Measurements from ENCODE around the gene TOMT.

The TOMT gene

DNA sequence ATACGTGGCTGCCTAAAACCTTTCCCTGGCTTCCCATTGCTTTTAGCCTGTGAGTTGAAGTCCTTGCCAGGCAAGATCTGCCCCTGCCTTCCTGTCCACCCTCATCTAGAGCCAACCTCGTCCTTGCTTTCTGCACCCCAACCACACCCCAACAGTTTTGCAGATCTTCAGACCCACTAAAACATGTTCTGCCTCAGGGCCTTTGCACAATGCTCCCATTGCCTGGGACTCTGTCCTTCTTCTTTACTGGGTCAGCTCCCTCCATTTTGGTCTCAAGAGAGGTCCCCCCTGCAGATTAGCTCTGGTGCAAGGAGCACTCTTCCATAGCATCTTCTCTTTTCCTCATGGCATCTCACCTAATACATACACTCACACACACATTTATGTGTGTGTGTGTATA, 15.2 kb downstream of the TOMT start:
- Histone ChIP-seq H3K4me1 (ENCODE audit: control insufficient read depth in 1 of 2, insufficient read depth in 1 of 2, low read depth in 1 of 2, low read length in 1 of 2) (peaks cover 72 to 75% of the 10 kb centered on the region in 2 experiments), H3K36me3 (no peaks in the 10 kb centered on the region), H3K27me3 (no peaks in the 10 kb centered on the region), H3K27ac (peak overlapping the region; percentile 98), H3K4me3 (ENCODE audit: low read depth in 1 of 2, low read length in 1 of 2) (no peak overlapping the region), H3K9me3 (no peaks in the 10 kb centered on the region)
- TF ChIP-seq, protein P1, sequence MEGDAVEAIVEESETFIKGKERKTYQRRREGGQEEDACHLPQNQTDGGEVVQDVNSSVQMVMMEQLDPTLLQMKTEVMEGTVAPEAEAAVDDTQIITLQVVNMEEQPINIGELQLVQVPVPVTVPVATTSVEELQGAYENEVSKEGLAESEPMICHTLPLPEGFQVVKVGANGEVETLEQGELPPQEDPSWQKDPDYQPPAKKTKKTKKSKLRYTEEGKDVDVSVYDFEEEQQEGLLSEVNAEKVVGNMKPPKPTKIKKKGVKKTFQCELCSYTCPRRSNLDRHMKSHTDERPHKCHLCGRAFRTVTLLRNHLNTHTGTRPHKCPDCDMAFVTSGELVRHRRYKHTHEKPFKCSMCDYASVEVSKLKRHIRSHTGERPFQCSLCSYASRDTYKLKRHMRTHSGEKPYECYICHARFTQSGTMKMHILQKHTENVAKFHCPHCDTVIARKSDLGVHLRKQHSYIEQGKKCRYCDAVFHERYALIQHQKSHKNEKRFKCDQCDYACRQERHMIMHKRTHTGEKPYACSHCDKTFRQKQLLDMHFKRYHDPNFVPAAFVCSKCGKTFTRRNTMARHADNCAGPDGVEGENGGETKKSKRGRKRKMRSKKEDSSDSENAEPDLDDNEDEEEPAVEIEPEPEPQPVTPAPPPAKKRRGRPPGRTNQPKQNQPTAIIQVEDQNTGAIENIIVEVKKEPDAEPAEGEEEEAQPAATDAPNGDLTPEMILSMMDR (IDR thresholded peaks at IDR 0.05): no peak

GRCh38 chr11:72122607-72123006, 16.9 kb downstream of the TOMT start:
- Histone ChIP-seq H3K9me3 (no peaks in the 10 kb centered on the region), H3K4me3 (ENCODE audit: low read depth in 1 of 2, low read length in 1 of 2) (no peak overlapping the region), H3K27ac (no peak overlapping the region), H3K36me3 (no peaks in the 10 kb centered on the region), H3K4me1 (ENCODE audit: control insufficient read depth in 1 of 2, insufficient read depth in 1 of 2, low read depth in 1 of 2, low read length in 1 of 2) (peaks cover 55 to 59% of the 10 kb centered on the region in 2 experiments), H3K27me3 (no peaks in the 10 kb centered on the region)
- TF ChIP-seq, protein P1 (IDR thresholded peaks at IDR 0.05): no peak

DNA sequence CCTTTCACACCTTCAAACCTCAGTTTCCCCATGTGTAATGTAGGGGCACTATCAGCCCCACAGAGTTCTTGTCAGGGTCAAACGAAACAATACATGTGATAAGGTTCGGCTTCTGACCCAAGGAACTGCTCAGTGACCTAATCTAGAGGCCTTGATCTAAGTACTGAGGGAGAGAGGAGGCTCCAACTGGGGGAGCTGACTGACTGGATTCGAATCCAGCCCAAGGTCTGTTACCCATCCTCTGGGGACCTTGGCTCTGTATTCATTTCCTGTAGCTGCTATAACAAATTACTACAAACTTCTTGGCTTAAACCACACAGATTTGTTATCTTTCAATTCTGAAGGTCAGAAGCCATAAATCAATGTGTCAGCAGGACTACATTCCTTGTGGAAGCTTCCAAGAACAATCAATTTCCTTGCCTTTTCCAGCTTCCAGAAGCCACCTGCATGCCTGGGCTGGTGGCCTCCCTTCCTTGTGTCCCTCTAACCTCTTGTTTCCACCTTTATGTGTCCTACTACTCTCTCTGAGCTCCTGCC, 17.5 kb downstream of the TOMT start:
- peak overlapping the region; percentile 66 for H3K27ac ChIP-seq
- no peaks in the 10 kb centered on the region for H3K27me3 ChIP-seq
- no peaks in the 10 kb centered on the region for H3K9me3 ChIP-seq
- H3K4me1 ChIP-seq (ENCODE audit: control insufficient read depth in 1 of 2, insufficient read depth in 1 of 2, low read depth in 1 of 2, low read length in 1 of 2): peaks cover 49 to 53% of the 10 kb centered on the region in 2 experiments
- TF ChIP-seq, protein P1 (IDR thresholded peaks at IDR 0.05): no peak
- H3K4me3 ChIP-seq (ENCODE audit: low read depth in 1 of 2, low read length in 1 of 2): no peak overlapping the region
- H3K36me3 ChIP-seq: no peaks in the 10 kb centered on the region

DNA sequence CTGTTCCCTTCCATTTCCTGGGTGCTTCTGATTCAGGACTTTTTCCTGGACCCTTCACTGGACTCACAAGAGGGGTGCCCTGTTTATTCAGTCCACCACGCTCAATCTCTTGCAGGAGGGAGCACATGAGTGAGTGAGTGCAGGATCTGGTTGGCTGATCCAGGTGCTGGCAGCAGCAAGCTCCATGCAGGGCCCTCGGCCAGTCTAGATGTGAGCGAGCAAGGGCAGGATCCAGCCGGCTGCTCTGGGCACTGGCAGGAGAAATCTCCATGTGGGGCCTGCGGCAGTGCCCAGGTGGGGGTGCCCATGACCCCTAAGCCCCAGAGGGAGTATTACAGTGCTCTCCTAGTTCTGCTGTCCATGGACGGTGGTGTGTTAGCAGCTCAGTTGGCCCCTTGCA, 18.3 kb downstream of the TOMT start:
- TF ChIP-seq, protein P1 (IDR thresholded peaks at IDR 0.05): no peak
- no peaks in the 10 kb centered on the region for H3K9me3 ChIP-seq
- H3K27ac ChIP-seq: peak overlapping the region; percentile 66
- no peaks in the 10 kb centered on the region for H3K27me3 ChIP-seq
- no peaks in the 10 kb centered on the region for H3K36me3 ChIP-seq
- no peak overlapping the region for H3K4me3 ChIP-seq (ENCODE audit: low read depth in 1 of 2, low read length in 1 of 2)
- peaks cover 45 to 52% of the 10 kb centered on the region in 2 experiments for H3K4me1 ChIP-seq (ENCODE audit: control insufficient read depth in 1 of 2, insufficient read depth in 1 of 2, low read depth in 1 of 2, low read length in 1 of 2)

DNA sequence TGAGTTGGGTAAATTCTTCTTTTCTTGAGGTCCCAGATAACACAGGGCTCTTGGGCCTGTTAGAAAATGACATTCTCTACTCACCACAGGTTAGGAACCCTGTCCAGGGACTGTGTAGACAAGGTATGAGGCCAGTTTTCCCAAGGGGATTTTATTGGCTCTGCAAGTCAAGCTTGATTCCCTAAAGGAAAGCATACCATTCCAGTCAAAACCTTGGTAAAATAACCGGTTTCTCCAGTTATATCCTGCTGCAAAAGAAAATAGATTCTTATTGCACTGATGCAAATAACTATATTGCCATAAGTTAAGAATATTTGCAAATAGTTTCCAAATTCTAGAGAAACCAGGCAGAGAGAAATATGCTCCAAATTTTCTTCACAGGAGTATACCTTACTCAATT, 20.2 kb downstream of the TOMT start:
- H3K27me3 ChIP-seq: no peaks in the 10 kb centered on the region
- H3K36me3 ChIP-seq: no peaks in the 10 kb centered on the region
- no peak overlapping the region for H3K4me3 ChIP-seq (ENCODE audit: low read depth in 1 of 2, low read length in 1 of 2)
- TF ChIP-seq, protein P1 (IDR thresholded peaks at IDR 0.05): no peak
- peaks cover 49 to 50% of the 10 kb centered on the region in 2 experiments for H3K4me1 ChIP-seq (ENCODE audit: control insufficient read depth in 1 of 2, insufficient read depth in 1 of 2, low read depth in 1 of 2, low read length in 1 of 2)
- H3K27ac ChIP-seq: no peak overlapping the region
- H3K9me3 ChIP-seq: no peaks in the 10 kb centered on the region

Measured in neutrophil (primary cell).